Measurements from ENCODE around the gene FGFR3. TPM values are rescaled to one million over a fixed set of nuclear protein-coding genes. Genes with fewer than 3 reads are reported as not detected.

The FGFR3 gene
- total RNA-seq, 1 donor from 2014 or later: 11.3 TPM

GRCh38 chr4:1759170-1759817, 33.8 kb upstream of the FGFR3 start:
- H3K36me3 Mint-ChIP-seq (ENCODE audit: unreplicated experiment): no peaks in the 10 kb centered on the region
- peaks cover 3% of the 10 kb centered on the region for H3K9me3 Mint-ChIP-seq (ENCODE audit: unreplicated experiment)
- H3K27ac Mint-ChIP-seq (ENCODE audit: unreplicated experiment): no peak overlapping the region
- H3K4me1 Mint-ChIP-seq (ENCODE audit: low read depth, unreplicated experiment): no peaks in the 10 kb centered on the region
- H3K27me3 Mint-ChIP-seq (ENCODE audit: unreplicated experiment): peaks cover 1% of the 10 kb centered on the region
- TF ChIP-seq CTCF (IDR thresholded peaks at IDR 0.05; ENCODE audit: partially characterized antibody, unreplicated experiment): no peak
- no peak overlapping the region for H3K4me3 Mint-ChIP-seq (ENCODE audit: unreplicated experiment)
- no peak for DNase-seq

- Mint-ChIP-seq H3K4me3 (ENCODE audit: unreplicated experiment) (no peak overlapping the region), H3K27ac (ENCODE audit: unreplicated experiment) (no peak overlapping the region), H3K9me3 (ENCODE audit: unreplicated experiment) (peaks cover 2% of the 10 kb centered on the region), H3K4me1 (ENCODE audit: low read depth, unreplicated experiment) (no peaks in the 10 kb centered on the region), H3K27me3 (ENCODE audit: unreplicated experiment) (peaks cover 1% of the 10 kb centered on the region), H3K36me3 (ENCODE audit: unreplicated experiment) (no peaks in the 10 kb centered on the region)
- no peak for DNase-seq
- no peak for TF ChIP-seq CTCF (IDR thresholded peaks at IDR 0.05; ENCODE audit: partially characterized antibody, unreplicated experiment)
These were observed 33.3 kb upstream of the FGFR3 start for GRCh38 chr4:1759818-1760223.

GRCh38 chr4:1760521-1761071, 32.5 kb upstream of the FGFR3 start:
- H3K27me3 Mint-ChIP-seq (ENCODE audit: unreplicated experiment): peaks cover 1% of the 10 kb centered on the region
- no peak overlapping the region for H3K27ac Mint-ChIP-seq (ENCODE audit: unreplicated experiment)
- H3K4me1 Mint-ChIP-seq (ENCODE audit: low read depth, unreplicated experiment): no peaks in the 10 kb centered on the region
- peaks cover 2% of the 10 kb centered on the region for H3K9me3 Mint-ChIP-seq (ENCODE audit: unreplicated experiment)
- DNase-seq: no peak
- TF ChIP-seq CTCF (IDR thresholded peaks at IDR 0.05; ENCODE audit: partially characterized antibody, unreplicated experiment): no peak
- H3K4me3 Mint-ChIP-seq (ENCODE audit: unreplicated experiment): no peak overlapping the region
- H3K36me3 Mint-ChIP-seq (ENCODE audit: unreplicated experiment): no peaks in the 10 kb centered on the region

GRCh38 chr4:1761130-1761689, 31.9 kb upstream of the FGFR3 start:
- no peaks in the 10 kb centered on the region for H3K36me3 Mint-ChIP-seq (ENCODE audit: unreplicated experiment)
- no peak for DNase-seq
- peaks cover 2% of the 10 kb centered on the region for H3K9me3 Mint-ChIP-seq (ENCODE audit: unreplicated experiment)
- no peak overlapping the region for H3K4me3 Mint-ChIP-seq (ENCODE audit: unreplicated experiment)
- H3K27ac Mint-ChIP-seq (ENCODE audit: unreplicated experiment): no peak overlapping the region
- no peaks in the 10 kb centered on the region for H3K27me3 Mint-ChIP-seq (ENCODE audit: unreplicated experiment)
- no peaks in the 10 kb centered on the region for H3K4me1 Mint-ChIP-seq (ENCODE audit: low read depth, unreplicated experiment)
- no peak for TF ChIP-seq CTCF (IDR thresholded peaks at IDR 0.05; ENCODE audit: partially characterized antibody, unreplicated experiment)
